Measurements from ENCODE around the gene PTPRS.

PTPRS gene

DNA sequence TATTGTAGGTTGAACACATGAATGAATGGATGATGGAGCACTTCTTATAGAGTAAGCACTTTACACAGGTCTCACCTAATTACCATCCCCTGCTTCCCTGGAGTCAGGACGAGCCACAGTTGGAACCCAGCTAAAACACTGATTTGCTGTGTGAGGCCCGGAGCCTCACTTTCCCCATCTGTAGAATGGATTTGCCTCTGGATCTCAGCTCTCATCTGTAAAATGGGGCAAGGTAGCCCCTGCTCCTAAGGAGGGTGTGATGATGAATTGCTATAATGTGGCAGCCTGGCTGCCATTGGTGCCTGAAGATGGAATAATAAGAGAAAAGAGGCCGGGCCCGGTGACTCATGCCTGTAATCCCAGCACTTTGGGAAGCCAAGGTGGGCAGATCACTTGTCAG is 1.4 kb upstream of the PTPRS start:
- ChIA-PET POLR2A (no interaction called here), CTCF (no interaction called here)
- H3K4me3 ChIP-seq (ENCODE audit: low read depth, low read length): no peak overlapping the region
- DNase-seq (ENCODE audit: low read depth, low spot score): no peak
- TF ChIP-seq CTCF (IDR thresholded peaks at IDR 0.05; ENCODE audit: insufficient read depth, low read length, missing control alignments): no peak

- no peak for TF ChIP-seq CTCF (IDR thresholded peaks at IDR 0.05; ENCODE audit: insufficient read depth, low read length, missing control alignments)
- no peak for DNase-seq (ENCODE audit: low read depth, low spot score)
- no peak overlapping the region for H3K4me3 ChIP-seq (ENCODE audit: low read depth, low read length)
- ChIA-PET CTCF (interaction anchor here (0.9 kb wide), 1 partner anchor 328 kb away, joined by 4 read pairs; no protein-coding TSS in a partner anchor), POLR2A (no interaction called here)
Observed at GRCh38 chr19:5341448-5341820, 822 bp upstream of the PTPRS start.

- no peak for TF ChIP-seq CTCF (IDR thresholded peaks at IDR 0.05; ENCODE audit: insufficient read depth, low read length, missing control alignments)
- H3K4me3 ChIP-seq (ENCODE audit: low read depth, low read length): peak overlapping the region; percentile 68
- ChIA-PET POLR2A (interaction anchor here (0.5 to 1.4 kb wide), 2 partner anchors 31 to 543 kb away, joined by 3 to 6 read pairs; no protein-coding TSS in a partner anchor), CTCF (interaction anchor here (0.6 to 2.6 kb wide), 4 partner anchors 9 to 24 kb away, joined by 3 to 6 read pairs (median 3); no protein-coding TSS in a partner anchor)
- no peak for DNase-seq (ENCODE audit: low read depth, low spot score)
Observed at GRCh38 chr19:5339950-5340636, 519 bp downstream of the PTPRS start.

- CTCF ChIA-PET: interaction anchor here (0.8 to 2.6 kb wide), 3 partner anchors 11 to 18 kb away, joined by 3 to 6 read pairs (median 3); no protein-coding TSS in a partner anchor
- DNase-seq (ENCODE audit: low read depth, low spot score): no peak
- H3K4me3 ChIP-seq (ENCODE audit: low read depth, low read length): peak overlapping the region; percentile 68
- POLR2A ChIA-PET: no interaction called here
- no peak for TF ChIP-seq CTCF (IDR thresholded peaks at IDR 0.05; ENCODE audit: insufficient read depth, low read length, missing control alignments)
Observed at GRCh38 chr19:5339198-5339949, 1.2 kb downstream of the PTPRS start.

GRCh38 chr19:5338656-5339197 is 1.9 kb downstream of the PTPRS start:
- DNase-seq (ENCODE audit: low read depth, low spot score): no peak
- CTCF ChIA-PET: interaction anchor here (0.8 to 2.6 kb wide), 2 partner anchors 12 to 17 kb away, joined by 3 to 6 read pairs; no protein-coding TSS in a partner anchor
- POLR2A ChIA-PET: no interaction called here
- TF ChIP-seq CTCF (IDR thresholded peaks at IDR 0.05; ENCODE audit: insufficient read depth, low read length, missing control alignments): no peak
- peak overlapping the region; percentile 68 for H3K4me3 ChIP-seq (ENCODE audit: low read depth, low read length)
